Bone marrow (tissue), 2 donors: ENCODE measurements around the gene RAD54L.
"Not testable (repeated sequence)": the region's sequence is repeated elsewhere in the genome, so short reads cannot be mapped to it uniquely, and the experiment has no call there.

Experiments used
- DNase-seq, 2 donors: peaks; one replicate each; lab custom pipeline; 2025; lab: John Stamatoyannopoulos, UW

RAD54L gene

GRCh38 chr1:46247436-46248121, at the start of gene RAD54L:
Gene RAD54L (plus strand): TSS chr1:46247763. CDS start chr1:46248406, 643 bp downstream.
- DNase-seq, result peak; percentile 88 to 98

GRCh38 chr1:46197964-46198811, 49.4 kb upstream of the RAD54L start, which contains the start of gene POMGNT1:
Gene POMGNT1 (minus strand): TSS chr1:46198434. CDS start chr1:46197821, 613 bp downstream.
- DNase-seq, result peak; percentile 16 to 41

GRCh38 chr1:46199233-46199749, 48.3 kb upstream of the RAD54L start:
- DNase-seq, result no peak

- DNase-seq, result no peak
These were observed 43.7 kb upstream of the RAD54L start for GRCh38 chr1:46203738-46204405.

- no peak for DNase-seq
These were observed 43.2 kb upstream of the RAD54L start for GRCh38 chr1:46204406-46204742.

GRCh38 chr1:46205141-46205540, 42.4 kb upstream of the RAD54L start:
- no peak for DNase-seq

- DNase-seq, result no peak
These were observed 41.8 kb upstream of the RAD54L start for GRCh38 chr1:46205791-46206190.

GRCh38 chr1:46206399-46206798, 41.2 kb upstream of the RAD54L start:
- DNase-seq, result no peak

GRCh38 chr1:46210561-46210960, 37.0 kb upstream of the RAD54L start:
- no peak for DNase-seq

GRCh38 chr1:46211051-46211450, 36.5 kb upstream of the RAD54L start:
- DNase-seq, result no peak

- DNase-seq, result no peak
These were observed 32.1 kb upstream of the RAD54L start for GRCh38 chr1:46215504-46215903.

GRCh38 chr1:46218443-46218842, 29.1 kb upstream of the RAD54L start:
- DNase-seq, result no peak

- no peak for DNase-seq
These were observed 27.7 kb upstream of the RAD54L start for GRCh38 chr1:46219551-46220520.

- no peak for DNase-seq
These were observed 26.8 kb upstream of the RAD54L start for GRCh38 chr1:46220808-46221207.

- no peak for DNase-seq
These were observed 25.8 kb upstream of the RAD54L start for GRCh38 chr1:46221749-46222148.

GRCh38 chr1:46223055-46223454, 24.5 kb upstream of the RAD54L start:
- DNase-seq, result not testable (repeated sequence)

GRCh38 chr1:46223472-46223943, 24.1 kb upstream of the RAD54L start:
- peak in 1 of 2 donors; percentile 47 for DNase-seq

GRCh38 chr1:46224966-46225365, 22.6 kb upstream of the RAD54L start:
- DNase-seq, result no peak

- not testable (repeated sequence) for DNase-seq
These were observed 16.3 kb upstream of the RAD54L start for GRCh38 chr1:46231231-46231630.

- no peak for DNase-seq
These were observed 10.7 kb upstream of the RAD54L start for GRCh38 chr1:46236882-46237281.

- not testable (repeated sequence) for DNase-seq
These were observed 8.7 kb upstream of the RAD54L start for GRCh38 chr1:46238865-46239264.
